BLaER1 (cell line): ENCODE data around the gene SLC66A2.
A peak's percentile ranks its signal among the peaks of the same experiment; 100 is the strongest.

Source experiments
- H3K27ac ChIP-seq: shearing (Covaris generic); formaldehyde crosslinking; 2 replicates; pipeline ENCODE4 v1.8.1; 2022
- H3K27me3 ChIP-seq: shearing (Covaris generic); formaldehyde crosslinking; 2 replicates; pipeline ENCODE4 v1.8.1; 2022
- H3K36me3 ChIP-seq: shearing (Covaris generic); formaldehyde crosslinking; 2 replicates; pipeline ENCODE4 v1.8.1; 2022
- H3K4me1 ChIP-seq: shearing (Covaris generic); formaldehyde crosslinking; 2 replicates; pipeline ENCODE4 v1.8.1; 2022
- H3K4me2 ChIP-seq: shearing (Covaris generic); formaldehyde crosslinking; 2 replicates; pipeline ENCODE4 v1.8.1; 2022
- H3K4me3 ChIP-seq: shearing (Covaris generic); formaldehyde crosslinking; 2 replicates; pipeline ENCODE4 v1.8.1; 2022
- H3K9ac ChIP-seq: shearing (Covaris generic); formaldehyde crosslinking; 2 replicates; pipeline ENCODE4 v1.8.1; 2022
- H3K9me3 ChIP-seq: shearing (Covaris generic); formaldehyde crosslinking; 2 replicates; pipeline ENCODE4 v1.8.1; 2022
- H4K20me1 ChIP-seq: shearing (Covaris generic); formaldehyde crosslinking; 2 replicates; pipeline ENCODE4 v1.8.1; 2022
- Cebpa-rat ChIP-seq: shearing (Covaris generic); IDR thresholded peaks from 2 replicates; pipeline ENCODE4 v1.8.1; 2022

SLC66A2 gene

GRCh38 chr18:79898952-79899608 is 52.4 kb downstream of the SLC66A2 start:
- TF ChIP-seq Cebpa-rat, result no peak

GRCh38 chr18:79897940-79898625 is 53.4 kb downstream of the SLC66A2 start:
- H3K4me3 ChIP-seq, result no peak overlapping the region
- H3K36me3 ChIP-seq, result peaks cover 58% of the 10 kb centered on the region
- H3K27ac ChIP-seq, result no peak overlapping the region
- H3K9me3 ChIP-seq, result peaks cover 100% of the 10 kb centered on the region
- H3K27me3 ChIP-seq, result no peaks in the 10 kb centered on the region
- no peak for TF ChIP-seq Cebpa-rat
- 0 out of 2 replicates have a peak, but pooled peaks cover 6% of the 10 kb centered on the region for H4K20me1 ChIP-seq
- H3K4me1 ChIP-seq, result no peaks in the 10 kb centered on the region
- no peak overlapping the region for H3K4me2 ChIP-seq
- H3K9ac ChIP-seq, result no peak overlapping the region

More at GRCh38 chr18:79898952-79899608, 52.4 kb downstream of the SLC66A2 start:
- no peak overlapping the region for H3K4me2 ChIP-seq
- 0 out of 2 replicates have a peak, but pooled peaks cover 9% of the 10 kb centered on the region for H4K20me1 ChIP-seq
- H3K27me3 ChIP-seq, result no peaks in the 10 kb centered on the region
- peaks cover 99% of the 10 kb centered on the region for H3K9me3 ChIP-seq
- H3K27ac ChIP-seq, result no peak overlapping the region
- no peak overlapping the region for H3K9ac ChIP-seq
- H3K36me3 ChIP-seq, result peaks cover 68% of the 10 kb centered on the region
- no peak overlapping the region for H3K4me3 ChIP-seq
- H3K4me1 ChIP-seq, result no peaks in the 10 kb centered on the region

GRCh38 chr18:79896738-79897137 is 54.7 kb downstream of the SLC66A2 start:
- Histone ChIP-seq H3K4me1 (no peaks in the 10 kb centered on the region), H3K9ac (no peak overlapping the region), H3K36me3 (peaks cover 45% of the 10 kb centered on the region), H3K4me2 (no peak overlapping the region), H3K4me3 (no peak overlapping the region), H3K9me3 (peaks cover 100% of the 10 kb centered on the region), H4K20me1 (no peaks in the 10 kb centered on the region), H3K27ac (no peak overlapping the region), H3K27me3 (no peaks in the 10 kb centered on the region)
- no peak for TF ChIP-seq Cebpa-rat

GRCh38 chr18:79890674-79891073 is 60.8 kb downstream of the SLC66A2 start:
- no peaks in the 10 kb centered on the region for H3K27me3 ChIP-seq
- no peak for TF ChIP-seq Cebpa-rat
- H3K9ac ChIP-seq, result no peak overlapping the region
- no peak overlapping the region for H3K4me3 ChIP-seq
- H3K9me3 ChIP-seq, result peaks cover 84% of the 10 kb centered on the region
- H3K36me3 ChIP-seq, result no peaks in the 10 kb centered on the region
- H4K20me1 ChIP-seq, result no peaks in the 10 kb centered on the region
- H3K4me1 ChIP-seq, result no peaks in the 10 kb centered on the region; the same call in 1 of the 2 replicates
- no peak overlapping the region for H3K4me2 ChIP-seq
- no peak overlapping the region for H3K27ac ChIP-seq

GRCh38 chr18:79889569-79889968 is 61.9 kb downstream of the SLC66A2 start:
- Histone ChIP-seq H3K9me3 (peaks cover 73% of the 10 kb centered on the region), H4K20me1 (no peaks in the 10 kb centered on the region), H3K9ac (no peak overlapping the region), H3K4me3 (no peak overlapping the region), H3K36me3 (no peaks in the 10 kb centered on the region), H3K4me2 (no peak overlapping the region), H3K27me3 (no peaks in the 10 kb centered on the region), H3K27ac (no peak overlapping the region), H3K4me1 (peaks cover 11% of the 10 kb centered on the region)
- TF ChIP-seq Cebpa-rat, result no peak

- H3K36me3 ChIP-seq, result no peaks in the 10 kb centered on the region
- no peak overlapping the region for H3K9ac ChIP-seq
- no peaks in the 10 kb centered on the region for H4K20me1 ChIP-seq
- H3K4me2 ChIP-seq, result no peak overlapping the region
- no peak overlapping the region for H3K4me3 ChIP-seq
- peaks cover 18% of the 10 kb centered on the region for H3K4me1 ChIP-seq
- no peak overlapping the region for H3K27ac ChIP-seq
- no peaks in the 10 kb centered on the region for H3K27me3 ChIP-seq
- TF ChIP-seq Cebpa-rat, result no peak
- peaks cover 57% of the 10 kb centered on the region for H3K9me3 ChIP-seq
These were observed 63.4 kb downstream of the SLC66A2 start for GRCh38 chr18:79888016-79888415.

GRCh38 chr18:79887181-79888000 is 64.1 kb downstream of the SLC66A2 start:
- no peak overlapping the region for H3K4me3 ChIP-seq
- H3K27ac ChIP-seq, result no peak overlapping the region
- peaks cover 51% of the 10 kb centered on the region for H3K9me3 ChIP-seq
- no peak for TF ChIP-seq Cebpa-rat
- no peaks in the 10 kb centered on the region for H3K27me3 ChIP-seq
- H4K20me1 ChIP-seq, result no peaks in the 10 kb centered on the region
- H3K9ac ChIP-seq, result no peak overlapping the region
- H3K4me1 ChIP-seq, result peaks cover 18% of the 10 kb centered on the region
- H3K4me2 ChIP-seq, result no peak overlapping the region
- no peaks in the 10 kb centered on the region for H3K36me3 ChIP-seq

- H3K4me2 ChIP-seq, result peak overlapping the region; percentile 76
- H3K4me1 ChIP-seq, result peaks cover 18% of the 10 kb centered on the region
- peak overlapping the region; percentile 18; the same call in 1 of the 2 replicates for H3K27ac ChIP-seq
- H3K36me3 ChIP-seq, result no peaks in the 10 kb centered on the region
- H3K9me3 ChIP-seq, result peaks cover 29% of the 10 kb centered on the region
- no peaks in the 10 kb centered on the region for H4K20me1 ChIP-seq
- 0 out of 2 replicates have a peak overlapping the region, but pooled peaks have one; percentile 12 for H3K9ac ChIP-seq
- H3K4me3 ChIP-seq, result 0 out of 2 replicates have a peak overlapping the region, but pooled peaks have one; percentile 18
- no peak for TF ChIP-seq Cebpa-rat
- no peaks in the 10 kb centered on the region for H3K27me3 ChIP-seq
These were observed 66.3 kb downstream of the SLC66A2 start for GRCh38 chr18:79884963-79885728.

- TF ChIP-seq Cebpa-rat, result no peak
- Histone ChIP-seq H3K36me3 (no peaks in the 10 kb centered on the region), H3K27ac (peak overlapping the region; percentile 18; the same call in 1 of the 2 replicates), H3K4me2 (peak overlapping the region; percentile 76), H4K20me1 (no peaks in the 10 kb centered on the region), H3K27me3 (no peaks in the 10 kb centered on the region), H3K9me3 (peaks cover 24% of the 10 kb centered on the region), H3K9ac (no peak overlapping the region), H3K4me1 (peaks cover 18% of the 10 kb centered on the region), H3K4me3 (0 out of 2 replicates have a peak overlapping the region, but pooled peaks have one; percentile 18)
These were observed 67.0 kb downstream of the SLC66A2 start for GRCh38 chr18:79884294-79884962.
